ENCODE data around the gene AKR1C8.
"Not testable (repeated sequence)": the region's sequence is repeated elsewhere in the genome, so short reads cannot be mapped to it uniquely, and the experiment has no call there.

AKR1C8 gene

GRCh38 chr10:5184987-5185775 lies at the start of gene AKR1C8:
Gene AKR1C8 (minus strand): TSS chr10:5185150. CDS start chr10:5185104, 46 bp downstream.
- no peak for DNase-seq

- DNase-seq, result no peak
These were observed 49.3 kb upstream of the AKR1C8 start for GRCh38 chr10:5234106-5234860.

GRCh38 chr10:5233324-5233723 lies 48.4 kb upstream of the AKR1C8 start:
- DNase-seq, result no peak

GRCh38 chr10:5229019-5229418 lies 44.1 kb upstream of the AKR1C8 start:
- DNase-seq, result no peak

- not testable (repeated sequence) for DNase-seq
These were observed 38.0 kb upstream of the AKR1C8 start for GRCh38 chr10:5222942-5223341.

- no peak for DNase-seq
These were observed 34.3 kb upstream of the AKR1C8 start for GRCh38 chr10:5219262-5219661.

GRCh38 chr10:5216801-5217200 lies 31.9 kb upstream of the AKR1C8 start:
- no peak for DNase-seq

GRCh38 chr10:5211696-5212536 lies 27.0 kb upstream of the AKR1C8 start:
- DNase-seq, result no peak

- DNase-seq, result not testable (repeated sequence)
These were observed 25.3 kb upstream of the AKR1C8 start for GRCh38 chr10:5210261-5210660.

GRCh38 chr10:5209776-5210175 lies 24.8 kb upstream of the AKR1C8 start:
- not testable (repeated sequence) for DNase-seq

- DNase-seq, result no peak
These were observed 21.8 kb upstream of the AKR1C8 start for GRCh38 chr10:5206799-5207198.

GRCh38 chr10:5199398-5199797 lies 14.4 kb upstream of the AKR1C8 start:
- DNase-seq, result no peak

- no peak for DNase-seq
These were observed 13.4 kb upstream of the AKR1C8 start for GRCh38 chr10:5198386-5198785.

- DNase-seq, result no peak
These were observed 11.8 kb upstream of the AKR1C8 start, which contains the start of gene AKR1C4 for GRCh38 chr10:5196702-5197113. Gene AKR1C4 (plus strand): TSS chr10:5196837. CDS start chr10:5196868, 31 bp downstream.

GRCh38 chr10:5195727-5196374 lies 10.9 kb upstream of the AKR1C8 start:
- no peak for DNase-seq

GRCh38 chr10:5194431-5194830 lies 9.5 kb upstream of the AKR1C8 start:
- no peak for DNase-seq

GRCh38 chr10:5188358-5188757 lies 3.4 kb upstream of the AKR1C8 start:
- no peak for DNase-seq

- no peak for DNase-seq
These were observed 2.9 kb upstream of the AKR1C8 start for GRCh38 chr10:5187867-5188266.

GRCh38 chr10:5183923-5184322 lies 1.0 kb downstream of the AKR1C8 start:
- DNase-seq, result no peak

- DNase-seq, result not testable (repeated sequence)
These were observed 4.4 kb downstream of the AKR1C8 start for GRCh38 chr10:5180503-5180902.

- not testable (repeated sequence) for DNase-seq
These were observed 9.4 kb downstream of the AKR1C8 start for GRCh38 chr10:5175581-5175980.

- DNase-seq, result no peak
These were observed 16.0 kb downstream of the AKR1C8 start for GRCh38 chr10:5168897-5169420.
